Skin of body (tissue), 2 donors: ENCODE results near the gene BANK1. TPM values are rescaled to one million over a fixed set of nuclear protein-coding genes. Genes with fewer than 3 reads are reported as not detected.
A peak's percentile ranks its signal among the peaks of the same experiment; 100 is the strongest.

Source experiments
- DNase-seq: peaks from one replicate; lab custom pipeline; 2025; lab: John Stamatoyannopoulos, UW
- total RNA-seq: library from RNA; depleted of rRNA; stranded (reverse); fragments of >200 nt; gene quantifications from one replicate; pipeline ENCODE4 v1.2.3, GENCODE V29; 2014

Gene BANK1
- total RNA-seq, 1 donor from 2014 or later, result 1.8 TPM

GRCh38 chr4:102022343-102022742 is 231.8 kb downstream of the BANK1 start:
- DNase-seq, result no peak

GRCh38 chr4:102027961-102028360 is 237.4 kb downstream of the BANK1 start:
- no peak for DNase-seq

GRCh38 chr4:102031406-102031805 is 240.9 kb downstream of the BANK1 start:
- DNase-seq, result no peak

- no peak for DNase-seq
Measured at GRCh38 chr4:102036016-102036415, 245.5 kb downstream of the BANK1 start.

GRCh38 chr4:102036619-102037376 is 246.3 kb downstream of the BANK1 start:
- DNase-seq, result peak; percentile 78

- no peak for DNase-seq
Measured at GRCh38 chr4:102037566-102037965, 247.0 kb downstream of the BANK1 start.

- no peak for DNase-seq
Measured at GRCh38 chr4:102042871-102043802, 252.6 kb downstream of the BANK1 start.

- DNase-seq, result no peak
Measured at GRCh38 chr4:102047616-102048015, 257.1 kb downstream of the BANK1 start.

- no peak for DNase-seq
Measured at GRCh38 chr4:102055805-102056204, 265.3 kb downstream of the BANK1 start.

GRCh38 chr4:102057122-102057521 is 266.6 kb downstream of the BANK1 start:
- no peak for DNase-seq

- no peak for DNase-seq
Measured at GRCh38 chr4:102061133-102061532, 270.6 kb downstream of the BANK1 start.

- DNase-seq, result no peak
Measured at GRCh38 chr4:102064747-102065442, 274.4 kb downstream of the BANK1 start.

GRCh38 chr4:102076622-102077021 is 286.1 kb downstream of the BANK1 start:
- DNase-seq, result no peak

GRCh38 chr4:102080184-102080583 is 289.7 kb downstream of the BANK1 start:
- DNase-seq, result no peak

- DNase-seq, result no peak
Measured at GRCh38 chr4:102089850-102090621, 299.5 kb downstream of the BANK1 start.

GRCh38 chr4:102091656-102092055 is 301.1 kb downstream of the BANK1 start:
- no peak for DNase-seq

GRCh38 chr4:102094481-102094880 is 304.0 kb downstream of the BANK1 start:
- no peak for DNase-seq

GRCh38 chr4:102103368-102103767 is 312.8 kb downstream of the BANK1 start:
- no peak for DNase-seq

GRCh38 chr4:102104278-102104677 is 313.7 kb downstream of the BANK1 start:
- no peak for DNase-seq

- no peak for DNase-seq
Measured at GRCh38 chr4:102105983-102106382, 315.5 kb downstream of the BANK1 start.

- no peak for DNase-seq
Measured at GRCh38 chr4:102114118-102114630, 323.6 kb downstream of the BANK1 start.
